DLD1 (cell line): Measurements from ENCODE around the gene ACP2.

Experiments
- in situ Hi-C: cut with HindIII; loops from 2 replicates; pipeline ENCODE4 v1.10.0; 2017; ENCODE audit warnings: low sequenced_read_pairs

The ACP2 gene

DNA sequence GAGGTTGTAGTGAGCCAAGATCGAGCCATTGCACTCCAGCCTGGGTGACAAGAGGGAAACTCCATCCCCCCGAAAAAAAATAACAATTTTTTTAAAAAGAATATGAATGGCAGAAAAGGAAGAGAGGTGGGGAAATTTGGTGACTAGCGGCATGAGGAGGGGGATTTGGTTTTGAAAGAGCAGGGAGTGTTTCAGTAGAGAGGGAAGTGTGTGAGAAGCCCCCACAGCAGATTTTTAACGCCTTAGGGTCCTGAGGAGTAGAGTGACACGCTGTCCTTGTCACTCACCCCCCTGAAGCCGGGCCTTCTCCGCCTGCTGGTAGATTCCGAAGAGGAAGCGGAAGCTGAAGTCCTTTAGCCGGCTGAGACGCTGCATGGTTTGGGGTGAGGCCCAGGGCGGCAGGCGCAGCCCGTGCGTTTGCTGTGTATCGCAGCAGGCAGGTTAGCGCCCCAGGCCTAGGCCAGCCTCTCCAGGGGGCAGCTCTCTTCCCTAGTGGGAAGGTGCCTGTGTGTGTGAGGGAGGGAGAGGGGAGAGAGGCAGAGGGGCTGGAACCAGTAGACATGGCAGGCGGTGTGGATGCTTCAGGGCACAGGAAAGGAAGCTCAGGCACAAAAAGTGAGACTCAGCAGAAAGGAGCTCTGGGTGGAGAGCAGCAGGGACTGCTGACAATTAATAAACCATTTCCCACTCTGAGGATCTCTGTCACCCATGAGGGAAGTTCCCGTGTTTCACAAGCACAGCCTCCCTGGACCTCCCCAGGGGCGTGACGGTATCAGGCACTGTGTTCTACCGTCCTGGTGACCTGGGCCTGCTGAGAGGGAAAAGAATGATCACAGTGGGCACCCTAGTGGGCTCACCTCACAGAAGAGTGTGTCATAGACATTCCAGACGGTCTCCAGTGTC lies 3.9 kb downstream of the ACP2 start:
- in situ Hi-C loops: no loop called here

- in situ Hi-C loops: no loop called here
Measured at GRCh38 chr11:47243454-47243853, 5.2 kb downstream of the ACP2 start.

DNA sequence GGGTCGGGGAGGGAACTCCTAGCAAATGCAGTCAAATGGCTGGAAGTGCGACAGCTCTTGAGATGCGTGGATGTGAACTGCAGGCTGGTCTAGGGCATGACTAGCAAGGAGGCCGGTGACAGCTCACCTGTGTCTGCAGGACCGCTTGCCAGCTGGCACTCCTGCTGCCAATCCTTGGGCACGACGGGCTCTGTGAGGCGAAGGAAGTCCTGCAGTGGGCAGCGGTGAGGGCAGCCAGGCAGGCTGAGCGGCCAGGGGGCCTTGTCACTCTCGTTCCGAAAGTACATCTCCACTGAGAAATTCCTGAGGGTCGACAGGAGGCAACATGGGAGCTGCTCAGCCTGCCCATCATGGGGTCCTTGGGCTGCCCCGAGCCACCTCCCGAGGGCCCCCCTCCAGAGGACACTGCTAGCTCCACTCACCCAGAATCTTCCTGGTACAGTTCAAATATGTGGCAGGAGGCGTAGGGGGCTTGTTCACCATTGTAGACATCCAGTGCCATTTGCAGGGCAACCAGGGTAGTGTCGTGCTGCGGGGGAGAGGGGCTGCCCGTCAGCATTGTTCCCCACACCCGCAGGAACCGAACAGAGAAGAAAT lies 5.9 kb downstream of the ACP2 start:
- in situ Hi-C loops: no loop called here

DNA sequence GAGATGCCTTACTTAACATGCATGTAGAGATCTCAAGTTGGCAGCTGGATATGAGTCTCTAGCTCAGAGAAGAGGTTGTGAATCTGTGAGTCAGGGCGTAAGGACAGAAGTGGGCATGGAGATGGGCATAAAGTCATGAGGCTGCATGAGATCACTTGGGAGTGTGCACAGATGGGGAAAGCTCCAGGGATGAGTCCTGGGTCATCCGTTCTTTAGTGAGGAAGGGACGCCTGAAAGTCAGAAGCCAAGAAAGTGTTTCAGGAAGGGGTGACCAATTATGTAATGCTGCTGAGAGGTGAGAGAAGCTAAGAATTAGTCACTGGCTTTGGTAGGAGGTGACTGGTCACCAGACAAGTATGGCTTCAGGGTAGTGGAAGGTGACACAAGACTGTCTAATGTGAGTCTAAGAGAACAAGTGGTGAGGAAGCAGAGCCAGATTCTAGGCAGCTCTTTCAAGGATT lies 6.7 kb downstream of the ACP2 start:
- in situ Hi-C loops: no loop called here

DNA sequence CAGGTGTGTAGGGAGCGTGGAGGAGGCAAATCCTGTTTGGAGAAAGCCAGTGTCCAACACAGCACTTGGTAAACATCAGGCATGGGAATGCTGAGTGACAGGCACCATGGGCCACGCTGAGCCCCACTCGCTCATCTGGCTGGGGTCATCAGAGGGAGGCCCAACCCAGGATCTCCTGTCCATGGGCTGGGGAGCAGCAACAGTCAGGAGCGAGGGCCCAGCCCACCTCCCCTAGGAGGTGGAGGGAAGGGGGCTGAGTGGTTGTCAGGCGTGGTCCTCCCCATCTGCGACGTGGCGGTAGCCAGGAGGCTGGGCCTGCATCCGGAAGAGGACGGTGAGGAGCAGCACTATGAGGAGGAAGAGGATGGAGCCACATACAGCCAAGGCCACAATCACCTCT lies 8.8 kb downstream of the ACP2 start:
- in situ Hi-C loops: no loop called here

GRCh38 chr11:47236482-47236881 lies 12.1 kb downstream of the ACP2 start:
- in situ Hi-C loops: no loop called here

GRCh38 chr11:47235163-47235562 lies 13.5 kb downstream of the ACP2 start:
- in situ Hi-C loops: no loop called here

DNA sequence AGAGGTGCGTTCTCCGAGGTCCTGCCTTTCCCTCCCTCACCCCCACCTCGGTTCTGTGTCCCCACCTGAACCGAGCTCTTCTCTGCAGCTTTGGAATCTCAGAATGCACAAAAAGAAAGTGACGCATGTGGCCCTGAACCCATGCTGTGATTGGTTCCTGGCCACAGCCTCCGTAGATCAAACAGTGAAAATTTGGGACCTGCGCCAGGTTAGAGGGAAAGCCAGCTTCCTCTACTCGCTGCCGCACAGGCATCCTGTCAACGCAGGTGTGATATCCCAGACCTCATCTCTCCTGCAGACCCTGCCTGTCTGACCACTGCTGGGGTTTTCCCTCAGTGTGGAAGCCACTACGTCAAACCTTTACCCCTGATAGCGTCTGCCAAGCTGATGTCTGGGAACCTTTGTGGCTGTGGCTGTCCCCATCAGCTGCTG lies 13.9 kb downstream of the ACP2 start:
- in situ Hi-C loops: loop anchor here (5.0 kb wide), 1 partner anchor 98 kb away; no protein-coding TSS in a partner anchor

DNA sequence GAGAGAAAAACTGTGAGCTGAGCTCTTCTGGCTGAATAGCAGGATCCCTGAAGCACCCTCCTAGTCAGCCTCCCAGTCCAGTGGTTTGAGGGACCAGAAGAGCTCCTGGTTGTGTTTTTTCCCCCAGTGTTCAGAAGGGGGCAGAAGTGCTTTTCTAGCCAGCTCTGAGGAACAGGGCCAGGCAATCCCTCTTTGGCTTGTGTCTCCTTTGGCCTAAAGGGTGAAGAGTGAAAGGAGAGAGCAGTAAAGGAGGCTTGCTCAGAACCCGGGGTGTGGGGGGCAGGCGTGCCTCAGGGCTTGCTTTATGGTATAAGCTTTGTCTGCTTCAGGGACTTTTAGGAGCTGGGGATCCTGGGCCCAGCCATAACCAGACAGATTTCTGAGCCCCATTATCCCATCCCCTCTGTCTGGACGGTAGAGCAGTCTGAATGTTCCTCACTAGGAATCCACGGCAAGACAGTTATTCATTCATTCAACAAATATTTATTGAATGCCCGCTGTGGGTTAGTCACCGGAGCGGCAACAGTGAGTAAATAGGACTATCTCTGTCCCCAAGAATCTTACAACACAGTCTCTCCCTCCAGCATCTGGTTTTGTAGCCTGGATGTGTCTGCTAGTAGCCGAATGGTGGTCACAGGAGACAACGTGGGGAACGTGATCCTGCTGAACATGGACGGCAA lies 14.5 kb downstream of the ACP2 start:
- in situ Hi-C loops: loop anchor here (5.0 kb wide), 1 partner anchor 98 kb away; no protein-coding TSS in a partner anchor

- in situ Hi-C loops: loop anchor here (5.0 kb wide), 1 partner anchor 99 kb away; no protein-coding TSS in a partner anchor
Measured at GRCh38 chr11:47233051-47233450, 15.6 kb downstream of the ACP2 start.

DNA sequence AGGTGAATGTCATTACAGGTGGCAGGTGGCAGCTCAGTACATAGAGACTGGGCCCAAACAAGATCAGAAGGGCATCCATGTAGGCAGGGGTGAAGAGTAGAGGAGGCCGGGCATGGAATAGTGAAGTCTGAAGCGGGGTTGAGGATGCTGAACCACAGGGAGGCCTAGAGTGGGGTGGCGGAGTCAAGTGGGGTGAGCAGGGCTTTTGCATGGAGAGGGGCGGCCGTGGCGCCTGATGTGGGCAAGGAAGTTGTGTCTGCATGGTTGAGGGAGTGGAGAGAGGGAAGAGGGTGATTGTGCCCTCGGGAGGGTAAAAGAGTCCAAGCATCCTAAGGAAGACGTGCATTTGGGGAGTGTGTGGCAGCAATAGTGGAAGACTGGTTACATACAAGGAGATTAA lies 19.5 kb downstream of the ACP2 start:
- in situ Hi-C loops: no loop called here

- in situ Hi-C loops: no loop called here
Measured at GRCh38 chr11:47225552-47226400, 22.8 kb downstream of the ACP2 start.

DNA sequence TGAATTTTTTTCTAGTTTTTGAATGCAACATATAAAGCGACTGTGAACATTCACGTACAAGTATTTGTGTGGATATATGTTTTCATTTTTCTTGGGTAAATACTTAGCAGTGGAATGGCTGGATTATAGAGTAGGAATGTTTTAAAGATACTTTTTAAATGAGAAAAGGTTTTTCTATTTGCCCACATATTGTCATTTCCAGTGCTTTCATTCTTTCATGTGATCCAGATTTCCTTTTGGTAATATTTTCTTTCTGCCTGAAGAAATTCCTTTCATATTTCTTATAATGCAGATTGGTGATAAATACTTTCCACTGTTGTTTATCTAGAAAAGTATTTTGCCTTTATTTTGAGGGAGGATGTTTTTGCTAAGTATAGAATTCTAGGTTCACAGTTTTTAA lies 25.9 kb downstream of the ACP2 start:
- in situ Hi-C loops: no loop called here

DNA sequence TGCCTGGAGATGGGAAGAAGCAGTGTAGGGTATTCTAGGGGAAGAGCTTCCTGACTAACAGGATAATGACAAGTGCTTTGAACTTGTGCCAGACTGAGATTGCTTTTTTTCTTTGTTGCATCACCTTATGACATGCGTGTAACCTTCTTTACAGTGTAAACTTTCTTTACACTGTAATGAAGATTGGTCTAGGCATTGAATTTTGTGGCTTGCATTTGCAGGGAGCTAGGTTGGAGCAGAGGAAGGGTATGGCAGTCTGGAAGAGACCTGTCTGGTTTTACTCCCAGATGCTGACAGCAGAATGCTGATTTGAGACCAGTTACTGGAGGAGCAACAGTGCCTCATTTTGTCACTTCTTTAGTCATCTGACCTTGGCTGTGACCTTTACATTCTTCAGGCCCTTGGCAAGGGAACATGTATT lies 28.2 kb downstream of the ACP2 start:
- in situ Hi-C loops: no loop called here

DNA sequence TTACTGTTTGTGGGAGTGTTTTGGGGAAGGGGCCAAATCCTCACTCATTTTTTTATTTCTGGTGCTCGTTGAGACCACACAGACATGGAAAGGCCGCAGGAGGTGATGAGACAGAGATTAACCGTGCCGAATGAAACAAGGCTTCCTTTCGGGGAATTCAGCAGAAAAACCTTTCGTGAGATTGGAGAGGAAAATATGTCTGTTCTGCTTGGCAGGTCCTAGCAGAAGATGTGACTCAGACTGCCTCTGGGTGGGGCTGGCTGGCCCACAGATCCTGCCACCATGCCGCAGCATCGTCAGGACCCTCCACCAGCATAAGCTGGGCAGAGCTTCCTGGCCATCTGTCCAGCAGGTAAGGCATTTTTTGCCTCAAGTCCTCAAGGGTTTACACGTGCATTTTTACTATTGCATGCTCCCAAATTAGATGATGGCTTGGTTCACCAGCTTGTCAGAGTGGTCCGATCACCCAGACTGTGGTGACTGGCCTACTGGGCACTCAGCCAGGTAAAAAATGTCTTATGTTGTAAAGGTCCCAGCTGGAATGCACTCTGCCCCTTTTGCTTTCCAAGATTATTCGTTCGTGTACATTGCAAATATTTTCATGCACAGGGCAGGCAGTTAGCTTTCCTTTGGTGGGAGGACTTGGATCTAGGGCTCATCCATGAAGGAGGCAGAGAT lies 32.4 kb downstream of the ACP2 start:
- in situ Hi-C loops: no loop called here

GRCh38 chr11:47215366-47215910 lies 33.2 kb downstream of the ACP2 start:
- in situ Hi-C loops: no loop called here

DNA sequence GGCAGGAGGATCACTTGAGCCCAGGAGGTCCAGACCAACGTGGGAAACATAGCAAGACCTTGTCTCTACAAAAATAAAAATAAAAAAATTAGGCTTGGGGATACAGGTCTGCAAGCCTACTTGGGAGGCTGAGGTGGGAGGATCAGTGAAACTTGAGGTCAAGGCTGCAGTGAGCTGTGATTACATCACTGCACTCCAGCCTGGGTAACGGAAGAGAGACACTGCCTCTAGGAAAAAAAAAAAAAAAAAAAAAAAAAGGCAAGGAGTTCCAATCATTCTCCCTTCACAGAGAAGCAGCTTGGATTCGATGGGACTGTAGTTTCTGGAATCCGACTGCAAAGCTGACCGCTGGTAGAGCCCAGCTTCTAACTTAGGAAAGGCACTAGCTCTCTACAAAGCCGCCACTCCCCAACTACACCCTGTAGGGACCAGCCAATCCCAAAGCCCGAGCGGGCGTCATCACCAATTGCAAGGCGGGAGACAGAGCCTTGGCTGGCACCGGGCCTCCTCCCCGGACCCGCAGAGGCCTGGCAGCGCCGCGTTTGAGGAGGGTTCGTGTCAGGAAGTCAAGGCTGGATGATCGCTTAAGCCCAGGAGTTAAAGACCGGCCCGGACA lies 34.6 kb downstream of the ACP2 start:
- in situ Hi-C loops: no loop called here

DNA sequence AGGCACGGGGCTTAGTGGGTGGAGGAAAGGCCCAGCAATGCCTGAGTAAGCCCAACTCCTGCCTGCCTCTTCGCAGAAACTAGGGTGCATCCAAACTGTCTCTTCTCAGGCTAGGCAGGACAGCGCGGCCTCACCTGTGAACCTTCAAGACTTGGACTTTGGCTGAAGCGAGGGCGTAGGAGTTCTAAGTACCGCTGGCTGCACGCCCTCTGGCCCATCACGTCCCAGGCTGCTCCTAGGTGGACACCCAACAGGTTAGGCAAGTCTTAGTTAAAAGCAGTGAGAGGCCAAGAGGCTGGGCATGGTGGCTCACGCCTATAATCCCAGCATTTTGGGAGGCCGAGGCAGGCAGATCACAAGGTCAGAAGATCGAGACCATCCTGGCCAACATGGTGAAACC lies 35.7 kb downstream of the ACP2 start:
- in situ Hi-C loops: no loop called here

- in situ Hi-C loops: no loop called here
Measured at GRCh38 chr11:47208628-47209027, 40.0 kb downstream of the ACP2 start.
